Suprapubic skin (tissue), 4 donors: ENCODE measurements around the gene KRTAP21-1. TPM values are rescaled to one million over a fixed set of nuclear protein-coding genes. Genes with fewer than 3 reads are reported as not detected.

ENCODE experiments used
- DNase-seq, 2 donors: peaks; one replicate each; pipeline ENCODE4 v3.0.0-alpha.2; 2019; ENCODE audit warnings: low spot score in 2 of 2
- H3K27ac ChIP-seq: fragments of 200-600 bp; sonication (generic); one replicate; pipeline ENCODE4 v1.5.1; 2019
- H3K27me3 ChIP-seq: fragments of 200-600 bp; sonication (generic); one replicate; pipeline ENCODE4 v1.5.1; 2019
- H3K36me3 ChIP-seq: fragments of 200-600 bp; sonication (generic); one replicate; pipeline ENCODE4 v1.5.1; 2019
- H3K4me1 ChIP-seq: fragments of 200-600 bp; sonication (generic); one replicate; pipeline ENCODE4 v1.5.1; 2019
- H3K4me3 ChIP-seq: fragments of 200-600 bp; sonication (generic); one replicate; pipeline ENCODE4 v1.5.1; 2019; ENCODE audit warnings: mild to moderate bottlenecking
- H3K9me3 ChIP-seq: fragments of 200-600 bp; sonication (generic); one replicate; pipeline ENCODE4 v1.5.1; 2019
- CTCF ChIP-seq, 2 donors: fragments of 200-600 bp in 1 of 2; fragments of 450-650 bp in 1 of 2; sonication (generic) in 1 of 2; IDR thresholded peaks; one replicate each; pipeline ENCODE4 v1.5.1; 2016 to 2019; ENCODE audit warnings: antibody characterized with exemption in 2 of 2, mild to moderate bottlenecking in 1 of 2, moderate library complexity in 1 of 2
- EP300 ChIP-seq: sonication (generic); formaldehyde crosslinking; IDR thresholded peaks from one replicate; pipeline ENCODE4 v1.6.1; 2017; ENCODE audit warnings: antibody characterized with exemption
- POLR2A ChIP-seq, 2 donors: fragments of 450-650 bp; IDR thresholded peaks; one replicate each; pipeline ENCODE4 v1.6.1; 2017; ENCODE audit warnings: antibody characterized with exemption in 2 of 2, mild to moderate bottlenecking in 2 of 2, moderate library complexity in 2 of 2
- POLR2AphosphoS5 ChIP-seq, 3 donors: sonication (generic); formaldehyde crosslinking; IDR thresholded peaks; one replicate each; pipeline ENCODE4 v1.6.1; 2017; ENCODE audit warnings: antibody characterized with exemption in 3 of 3
- WGBS: methylation state at CpG from one replicate; pipeline ENCODE4 v1.1.5; 2018; 5-methylcytosine and 5-hydroxymethylcytosine counted together
- total RNA-seq, 4 donors: library from RNA; depleted of rRNA; stranded (reverse); fragments of >200 nt; gene quantifications; one replicate each; pipeline ENCODE4 v1.1.0, GENCODE V29; 2016

KRTAP21-1 gene
- total RNA-seq, 4 donors from 2014 or later = not detected

- no peaks in the 10 kb centered on the region for H3K9me3 ChIP-seq
- no peaks in the 10 kb centered on the region for H3K27me3 ChIP-seq
- H3K27ac ChIP-seq = no peak overlapping the region
- no peaks in the 10 kb centered on the region for H3K4me1 ChIP-seq
- 91% methylated on average over 3 of the region's 3 CpGs for WGBS
- no peak for DNase-seq
- H3K36me3 ChIP-seq = no peaks in the 10 kb centered on the region
- H3K4me3 ChIP-seq = no peak overlapping the region
- no peak for TF ChIP-seq EP300
- TF ChIP-seq POLR2AphosphoS5 (IDR thresholded peaks at IDR 0.05) = no peak
- no peak for TF ChIP-seq POLR2A (IDR thresholded peaks at IDR 0.05)
- TF ChIP-seq CTCF (IDR thresholded peaks at IDR 0.05) = no peak
Measured at GRCh38 chr21:30713766-30714165, 41.5 kb downstream of the KRTAP21-1 start.

GRCh38 chr21:30710499-30710898, 44.7 kb downstream of the KRTAP21-1 start:
- no peaks in the 10 kb centered on the region for H3K9me3 ChIP-seq
- no peak overlapping the region for H3K4me3 ChIP-seq
- no peak for TF ChIP-seq POLR2A (IDR thresholded peaks at IDR 0.05)
- no peak for TF ChIP-seq CTCF (IDR thresholded peaks at IDR 0.05)
- no peak for TF ChIP-seq EP300
- no peak for TF ChIP-seq POLR2AphosphoS5 (IDR thresholded peaks at IDR 0.05)
- H3K27me3 ChIP-seq = no peaks in the 10 kb centered on the region
- H3K4me1 ChIP-seq = no peaks in the 10 kb centered on the region
- no peak overlapping the region for H3K27ac ChIP-seq
- no peaks in the 10 kb centered on the region for H3K36me3 ChIP-seq
- DNase-seq = no peak
- WGBS = 30% methylated on average over 3 of the region's 3 CpGs

- Histone ChIP-seq H3K36me3 (no peaks in the 10 kb centered on the region), H3K4me1 (no peaks in the 10 kb centered on the region), H3K9me3 (no peaks in the 10 kb centered on the region), H3K4me3 (no peak overlapping the region), H3K27me3 (no peaks in the 10 kb centered on the region), H3K27ac (no peak overlapping the region)
- no peak for DNase-seq
- TF ChIP-seq POLR2AphosphoS5 (IDR thresholded peaks at IDR 0.05) (no peak), POLR2A (IDR thresholded peaks at IDR 0.05) (no peak), CTCF (IDR thresholded peaks at IDR 0.05) (no peak), EP300 (no peak)
Measured at GRCh38 chr21:30707409-30707808, 47.8 kb downstream of the KRTAP21-1 start.

Other genes with a start within 250 kb of the KRTAP21-1 start
- not detected for gene KRTAP19-6, start 213.6 kb downstream of the KRTAP21-1 start, total RNA-seq
- gene KRTAP19-7, start 194.1 kb downstream of the KRTAP21-1 start, total RNA-seq = 1 to 10 TPM in 1 of 4 donors, not detected in 3; 7.2 TPM
- not detected for gene KRTAP22-2, start 165.0 kb downstream of the KRTAP21-1 start, total RNA-seq
- gene KRTAP6-3, start 163.0 kb downstream of the KRTAP21-1 start, total RNA-seq = not detected
- gene KRTAP6-2, start 156.5 kb downstream of the KRTAP21-1 start, total RNA-seq = not detected
- gene KRTAP22-1, start 154.3 kb downstream of the KRTAP21-1 start, total RNA-seq = not detected
- gene KRTAP6-1, start 141.5 kb downstream of the KRTAP21-1 start, total RNA-seq = 10 to 100 TPM in 1 of 4 donors, not detected in 3; 16.0 TPM
- gene KRTAP20-1, start 139.0 kb downstream of the KRTAP21-1 start, total RNA-seq = not detected
- gene KRTAP20-4, start 134.8 kb downstream of the KRTAP21-1 start, total RNA-seq = not detected
- gene KRTAP20-2, start 120.2 kb downstream of the KRTAP21-1 start, total RNA-seq = 1 to 10 TPM in 2 of 4 donors, not detected in 2; 5.9 to 8.6 TPM
- not detected for gene KRTAP20-3, start 112.6 kb downstream of the KRTAP21-1 start, total RNA-seq
- not detected for gene KRTAP21-3, start 36.7 kb downstream of the KRTAP21-1 start, total RNA-seq
- not detected for gene KRTAP21-2, start 8.2 kb downstream of the KRTAP21-1 start, total RNA-seq
- gene KRTAP8-1, start 57.8 kb upstream of the KRTAP21-1 start, total RNA-seq = 10 to 100 TPM in 2 of 4 donors, 1 to 10 TPM in 1, not detected in 1; 6.9 to 27.0 (median 15.7) TPM
- 10 to 100 TPM in 1 of 4 donors, 1 to 10 TPM in 1, not detected in 2; 9.4 to 57.8 TPM for gene KRTAP7-1, start 74.3 kb upstream of the KRTAP21-1 start, total RNA-seq
- gene KRTAP11-1, start 126.2 kb upstream of the KRTAP21-1 start, total RNA-seq = 100 to 1,000 TPM in 1 of 4 donors, 10 to 100 TPM in 2, 1 to 10 TPM in 1; 3.2 to 283 (median 34.3) TPM